ENCODE results near the gene WWTR1. TPM values are rescaled to one million over a fixed set of nuclear protein-coding genes. Genes with fewer than 3 reads are reported as not detected.

The WWTR1 gene
- total RNA-seq, 1 donor from 2014 or later, result 137 TPM

GRCh38 chr3:149552700-149553099 lies 105.1 kb downstream of the WWTR1 start:
- Mint-ChIP-seq H3K4me1 (ENCODE audit: unreplicated experiment) (peaks cover 62% of the 10 kb centered on the region), H3K36me3 (ENCODE audit: low read depth, unreplicated experiment) (peaks cover 20% of the 10 kb centered on the region), H3K27ac (ENCODE audit: unreplicated experiment) (peak overlapping the region; percentile 78), H3K9me3 (ENCODE audit: unreplicated experiment) (no peaks in the 10 kb centered on the region), H3K4me3 (ENCODE audit: unreplicated experiment) (no peak overlapping the region), H3K27me3 (ENCODE audit: unreplicated experiment) (peaks cover 16% of the 10 kb centered on the region)
- no peak for TF ChIP-seq CTCF (IDR thresholded peaks at IDR 0.05; ENCODE audit: unreplicated experiment)
- DNase-seq (ENCODE audit: low spot score), result no peak

GRCh38 chr3:149551500-149551899 lies 106.3 kb downstream of the WWTR1 start:
- Mint-ChIP-seq H3K9me3 (ENCODE audit: unreplicated experiment) (no peaks in the 10 kb centered on the region), H3K27me3 (ENCODE audit: unreplicated experiment) (peaks cover 18% of the 10 kb centered on the region), H3K27ac (ENCODE audit: unreplicated experiment) (no peak overlapping the region), H3K36me3 (ENCODE audit: low read depth, unreplicated experiment) (peaks cover 24% of the 10 kb centered on the region), H3K4me1 (ENCODE audit: unreplicated experiment) (peaks cover 57% of the 10 kb centered on the region), H3K4me3 (ENCODE audit: unreplicated experiment) (no peak overlapping the region)
- TF ChIP-seq CTCF (IDR thresholded peaks at IDR 0.05; ENCODE audit: unreplicated experiment), result no peak
- DNase-seq (ENCODE audit: low spot score), result no peak

GRCh38 chr3:149548669-149549065 lies 109.2 kb downstream of the WWTR1 start:
- no peaks in the 10 kb centered on the region for H3K9me3 Mint-ChIP-seq (ENCODE audit: unreplicated experiment)
- H3K4me3 Mint-ChIP-seq (ENCODE audit: unreplicated experiment), result no peak overlapping the region
- H3K4me1 Mint-ChIP-seq (ENCODE audit: unreplicated experiment), result peaks cover 33% of the 10 kb centered on the region
- TF ChIP-seq CTCF (IDR thresholded peaks at IDR 0.05; ENCODE audit: unreplicated experiment), result no peak
- peaks cover 11% of the 10 kb centered on the region for H3K27me3 Mint-ChIP-seq (ENCODE audit: unreplicated experiment)
- peaks cover 26% of the 10 kb centered on the region for H3K36me3 Mint-ChIP-seq (ENCODE audit: low read depth, unreplicated experiment)
- peak overlapping the region; percentile 34 for H3K27ac Mint-ChIP-seq (ENCODE audit: unreplicated experiment)
- no peak for DNase-seq (ENCODE audit: low spot score)

- peak overlapping the region; percentile 36 for H3K27ac Mint-ChIP-seq (ENCODE audit: unreplicated experiment)
- H3K27me3 Mint-ChIP-seq (ENCODE audit: unreplicated experiment), result peaks cover 11% of the 10 kb centered on the region
- no peak overlapping the region for H3K4me3 Mint-ChIP-seq (ENCODE audit: unreplicated experiment)
- TF ChIP-seq CTCF (IDR thresholded peaks at IDR 0.05; ENCODE audit: unreplicated experiment), result no peak
- H3K4me1 Mint-ChIP-seq (ENCODE audit: unreplicated experiment), result peaks cover 28% of the 10 kb centered on the region
- H3K9me3 Mint-ChIP-seq (ENCODE audit: unreplicated experiment), result no peaks in the 10 kb centered on the region
- peaks cover 26% of the 10 kb centered on the region for H3K36me3 Mint-ChIP-seq (ENCODE audit: low read depth, unreplicated experiment)
- no peak for DNase-seq (ENCODE audit: low spot score)
Measured at GRCh38 chr3:149547954-149548668, 109.7 kb downstream of the WWTR1 start.

GRCh38 chr3:149547413-149547812 lies 110.4 kb downstream of the WWTR1 start:
- Mint-ChIP-seq H3K4me3 (ENCODE audit: unreplicated experiment) (no peak overlapping the region), H3K36me3 (ENCODE audit: low read depth, unreplicated experiment) (peaks cover 30% of the 10 kb centered on the region), H3K9me3 (ENCODE audit: unreplicated experiment) (no peaks in the 10 kb centered on the region), H3K27me3 (ENCODE audit: unreplicated experiment) (peaks cover 8% of the 10 kb centered on the region), H3K27ac (ENCODE audit: unreplicated experiment) (peak overlapping the region; percentile 36), H3K4me1 (ENCODE audit: unreplicated experiment) (peaks cover 28% of the 10 kb centered on the region)
- no peak for TF ChIP-seq CTCF (IDR thresholded peaks at IDR 0.05; ENCODE audit: unreplicated experiment)
- no peak for DNase-seq (ENCODE audit: low spot score)
